ENCODE data around the gene RALGAPA2.

DNA sequence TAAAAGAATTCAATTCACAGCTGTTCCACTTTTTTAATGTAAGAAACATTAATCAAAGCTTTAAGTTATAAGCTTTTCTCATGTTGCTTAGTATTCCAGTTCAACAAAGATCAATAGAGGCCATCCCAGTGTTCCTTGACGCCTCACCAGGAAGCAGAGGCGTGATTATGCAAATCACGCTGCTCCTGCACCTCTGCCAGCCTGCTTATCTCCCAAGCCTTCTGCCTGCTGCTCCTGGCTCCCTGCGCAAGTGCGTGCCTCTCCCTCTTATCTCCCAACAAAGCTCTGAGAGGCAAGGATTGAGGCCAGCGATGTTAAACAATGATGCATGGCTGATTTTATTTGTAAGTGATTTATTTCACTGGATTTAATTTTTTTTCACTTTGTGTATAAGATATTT lies 301.8 kb downstream of the RALGAPA2 start:
- TF ChIP-seq, protein P1, sequence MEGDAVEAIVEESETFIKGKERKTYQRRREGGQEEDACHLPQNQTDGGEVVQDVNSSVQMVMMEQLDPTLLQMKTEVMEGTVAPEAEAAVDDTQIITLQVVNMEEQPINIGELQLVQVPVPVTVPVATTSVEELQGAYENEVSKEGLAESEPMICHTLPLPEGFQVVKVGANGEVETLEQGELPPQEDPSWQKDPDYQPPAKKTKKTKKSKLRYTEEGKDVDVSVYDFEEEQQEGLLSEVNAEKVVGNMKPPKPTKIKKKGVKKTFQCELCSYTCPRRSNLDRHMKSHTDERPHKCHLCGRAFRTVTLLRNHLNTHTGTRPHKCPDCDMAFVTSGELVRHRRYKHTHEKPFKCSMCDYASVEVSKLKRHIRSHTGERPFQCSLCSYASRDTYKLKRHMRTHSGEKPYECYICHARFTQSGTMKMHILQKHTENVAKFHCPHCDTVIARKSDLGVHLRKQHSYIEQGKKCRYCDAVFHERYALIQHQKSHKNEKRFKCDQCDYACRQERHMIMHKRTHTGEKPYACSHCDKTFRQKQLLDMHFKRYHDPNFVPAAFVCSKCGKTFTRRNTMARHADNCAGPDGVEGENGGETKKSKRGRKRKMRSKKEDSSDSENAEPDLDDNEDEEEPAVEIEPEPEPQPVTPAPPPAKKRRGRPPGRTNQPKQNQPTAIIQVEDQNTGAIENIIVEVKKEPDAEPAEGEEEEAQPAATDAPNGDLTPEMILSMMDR (conservative IDR thresholded peaks at IDR 0.05; ENCODE audit: low read length), result no peak
- TF ChIP-seq EZH2phosphoT487 (IDR thresholded peaks at IDR 0.05; ENCODE audit: borderline replicate concordance), result no peak
